CD8-positive, alpha-beta memory T cell (primary cell): ENCODE results near the gene FBLIM1. TPM values are rescaled to one million over a fixed set of nuclear protein-coding genes. Genes with fewer than 3 reads are reported as not detected.

Source experiments
- CTCF ChIA-PET: fragments of 350-600 bp; sonication (Branson Sonifier 250); formaldehyde crosslinking; loops from one replicate; lab custom pipeline; 2021; ENCODE audit warnings: antibody characterized with exemption; lab: Charles Lee
- POLR2A ChIA-PET: fragments of 350-600 bp; sonication (Branson Sonifier 250); formaldehyde crosslinking; loops from one replicate; lab custom pipeline; 2021; ENCODE audit warnings: antibody characterized with exemption; lab: Charles Lee
- DNase-seq, 5 donors: peaks; one replicate each; pipeline versions ENCODE4 v3.0.0 to v3.0.0-alpha.2; 2020 to 2022; ENCODE audit warnings: mixed read lengths in 1 of 5
- H3K27ac ChIP-seq: one replicate; pipeline ENCODE4 v1.7.0; 2013; ENCODE audit warnings: low read depth, mild to moderate bottlenecking, low read length, moderate library complexity
- H3K27me3 ChIP-seq: 2 replicates; pipeline ENCODE4 v1.7.0; 2013; ENCODE audit warnings: low read length, mild to moderate bottlenecking; ENCODE audit not compliant: insufficient read depth, poor library complexity, severe bottlenecking
- H3K36me3 ChIP-seq: 2 replicates; pipeline ENCODE4 v1.7.0; 2013; ENCODE audit warnings: mild to moderate bottlenecking, low read length, moderate library complexity; ENCODE audit not compliant: insufficient read depth
- H3K4me1 ChIP-seq: 2 replicates; pipeline ENCODE4 v1.7.0; 2013; ENCODE audit warnings: mild to moderate bottlenecking, low read length, moderate library complexity; ENCODE audit not compliant: insufficient read depth
- H3K4me3 ChIP-seq: 2 replicates; pipeline ENCODE4 v1.7.0; 2013; ENCODE audit warnings: mild to moderate bottlenecking, low read length
- H3K9me3 ChIP-seq: 2 replicates; pipeline ENCODE4 v1.7.0; 2013; ENCODE audit warnings: mild to moderate bottlenecking, low read length
- H3K27ac Mint-ChIP-seq, 8 donors: one replicate each; pipeline ENCODE4 v1.8.0; 2020 to 2021; ENCODE audit warnings: mixed read lengths in 8 of 8, mild to moderate bottlenecking in 6 of 8, inconsistent platforms in 3 of 8, moderate library complexity in 3 of 8
- H3K27me3 Mint-ChIP-seq, 2 donors: one replicate each; pipeline ENCODE4 v1.8.0; 2020 to 2021; ENCODE audit warnings: mixed read lengths in 2 of 2, mild to moderate bottlenecking in 1 of 2, moderate library complexity in 1 of 2
- H3K36me3 Mint-ChIP-seq, 3 donors: one replicate each; pipeline ENCODE4 v1.8.0; 2020 to 2021; ENCODE audit warnings: mixed read lengths in 3 of 3, inconsistent platforms in 1 of 3, mild to moderate bottlenecking in 1 of 3
- H3K4me1 Mint-ChIP-seq, 3 donors: one replicate each; pipeline ENCODE4 v1.8.0; 2020 to 2021; ENCODE audit warnings: mixed read lengths in 3 of 3, inconsistent platforms in 1 of 3, mild to moderate bottlenecking in 1 of 3
- H3K4me3 Mint-ChIP-seq, 7 donors: one replicate each; pipeline ENCODE4 v1.8.0; 2020 to 2021; ENCODE audit warnings: mixed read lengths in 7 of 7, mild to moderate bottlenecking in 6 of 7, moderate library complexity in 4 of 7, inconsistent platforms in 2 of 7
- H3K9me3 Mint-ChIP-seq, 5 donors: one replicate each; pipeline ENCODE4 v1.8.0; 2020 to 2022; ENCODE audit warnings: mixed read lengths in 5 of 5, mild to moderate bottlenecking in 3 of 5, moderate library complexity in 2 of 5, inconsistent platforms in 1 of 5
- polyA plus RNA-seq: library from polyadenylated mRNA; unstranded; fragments of 300-500 nt; fragmentation: Illumina TruSeq; gene quantifications from one replicate; pipeline ENCODE4 v1.2.3, GENCODE V29; 2021
- total RNA-seq, 2 experiments: library from RNA; stranded (reverse); gene quantifications; one replicate each; pipeline ENCODE4 v1.2.3, GENCODE V29; 2021

FBLIM1 gene
- total and polyA plus RNA-seq, 3 experiments from 2014 or later = not detected

DNA sequence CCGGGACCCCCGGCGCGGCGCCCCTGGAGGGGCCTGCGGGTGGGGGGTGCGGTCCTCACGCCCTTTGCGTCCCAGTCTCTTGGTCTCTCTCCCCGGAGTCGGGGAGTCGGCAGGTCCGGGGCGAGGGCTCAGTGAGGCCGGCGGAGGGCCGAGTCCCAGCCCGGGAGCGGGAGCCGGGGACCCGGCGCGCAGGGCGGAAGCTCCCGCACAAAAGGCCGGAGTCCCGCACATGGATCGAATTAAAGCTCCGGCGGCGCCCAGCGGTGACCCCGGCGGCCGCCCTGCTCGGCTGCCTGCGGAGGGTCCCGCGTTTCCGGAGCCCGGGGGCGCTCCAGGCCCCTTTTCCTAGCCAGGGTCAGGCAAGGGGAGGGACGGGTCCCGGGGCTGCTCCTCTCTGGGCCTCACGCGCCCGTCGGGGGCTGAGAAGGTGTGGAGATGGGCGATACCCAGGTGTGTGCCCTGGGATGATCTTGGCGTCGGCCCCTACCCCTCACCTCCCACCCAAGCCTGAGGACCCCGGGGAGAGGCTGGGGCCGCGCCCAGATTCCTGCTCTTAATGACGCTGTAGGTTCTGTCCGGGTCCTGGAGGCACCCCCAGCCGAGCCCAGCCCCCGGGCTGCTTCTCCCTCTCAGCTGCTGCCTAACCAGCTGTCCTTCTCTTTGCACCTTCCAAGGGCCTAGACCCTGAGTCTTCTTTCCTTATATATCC, 512 bp downstream of the FBLIM1 start:
- Mint-ChIP-seq H3K27me3 (peaks cover 35 to 59% of the 10 kb centered on the region in 2 donors), H3K36me3 (peaks cover 0 to 10% (median 0%) of the 10 kb centered on the region in 3 donors), H3K27ac (no peak overlapping the region), H3K9me3 (peaks cover 0 to 5% (median 0%) of the 10 kb centered on the region in 5 donors), H3K4me3 (peak overlapping the region in 6 of 7 donors; percentile 23 to 81 (median 26)), H3K4me1 (peaks cover 5 to 24% (median 12%) of the 10 kb centered on the region in 3 donors)
- no peak overlapping the region for H3K4me3 ChIP-seq
- no peak overlapping the region for H3K27ac ChIP-seq
- POLR2A ChIA-PET = no interaction called here
- peaks cover 24% of the 10 kb centered on the region for H3K27me3 ChIP-seq
- H3K9me3 ChIP-seq = no peaks in the 10 kb centered on the region
- CTCF ChIA-PET = no interaction called here
- H3K4me1 ChIP-seq = peaks cover 10% of the 10 kb centered on the region
- no peaks in the 10 kb centered on the region for H3K36me3 ChIP-seq
- no peak for DNase-seq

DNA sequence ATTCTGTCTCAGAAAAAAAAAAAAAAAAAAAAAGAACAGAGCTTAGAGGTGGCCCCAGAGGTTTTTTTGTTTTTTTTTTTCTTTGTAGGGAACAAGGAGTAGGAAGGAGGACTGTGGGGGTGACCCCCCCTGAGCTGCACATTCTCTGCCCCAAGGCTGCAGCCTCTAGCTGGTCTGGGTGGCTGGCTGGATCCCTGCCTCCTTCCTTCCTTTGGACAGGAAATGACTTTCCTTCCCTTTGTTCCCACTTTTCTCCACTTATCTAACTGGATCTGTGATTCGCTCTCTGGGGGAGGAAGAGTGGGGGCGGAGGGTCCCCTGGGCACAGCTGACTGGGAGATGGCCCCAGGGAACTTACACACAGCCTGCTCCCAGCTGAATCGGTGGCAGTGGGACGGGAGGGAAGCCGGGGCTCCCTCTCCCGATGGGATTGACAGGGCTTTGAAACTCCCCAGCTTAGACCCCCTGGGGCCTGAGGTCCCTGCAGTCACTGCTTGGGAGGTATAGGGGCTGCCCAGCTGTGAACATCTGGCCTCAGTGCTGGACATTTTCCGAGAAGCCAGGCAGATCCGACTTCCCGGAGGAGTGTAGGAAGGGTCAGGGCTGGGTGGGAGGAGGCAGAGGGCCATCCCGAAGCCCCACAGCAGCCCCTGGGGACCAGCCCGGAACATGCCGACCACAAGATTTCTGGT, 2.1 kb downstream of the FBLIM1 start:
- H3K4me3 Mint-ChIP-seq = no peak overlapping the region
- peaks cover 0 to 4% (median 0%) of the 10 kb centered on the region in 3 donors for H3K36me3 Mint-ChIP-seq
- Histone ChIP-seq H3K27ac (no peak overlapping the region), H3K4me3 (no peak overlapping the region), H3K27me3 (peaks cover 24% of the 10 kb centered on the region), H3K36me3 (no peaks in the 10 kb centered on the region), H3K4me1 (peaks cover 10% of the 10 kb centered on the region), H3K9me3 (no peaks in the 10 kb centered on the region)
- ChIA-PET CTCF (no interaction called here), POLR2A (no interaction called here)
- no peaks in the 10 kb centered on the region for H3K9me3 Mint-ChIP-seq
- no peak for DNase-seq
- peaks cover 35 to 62% of the 10 kb centered on the region in 2 donors for H3K27me3 Mint-ChIP-seq
- H3K27ac Mint-ChIP-seq = no peak overlapping the region
- peaks cover 5 to 24% (median 12%) of the 10 kb centered on the region in 3 donors for H3K4me1 Mint-ChIP-seq

- no peaks in the 10 kb centered on the region for H3K36me3 ChIP-seq
- Mint-ChIP-seq H3K27me3 (peaks cover 36 to 57% of the 10 kb centered on the region in 2 donors), H3K27ac (no peak overlapping the region), H3K4me1 (peaks cover 0 to 19% (median 8%) of the 10 kb centered on the region in 3 donors), H3K9me3 (no peaks in the 10 kb centered on the region), H3K36me3 (no peaks in the 10 kb centered on the region), H3K4me3 (no peak overlapping the region)
- DNase-seq = no peak
- peaks cover 19% of the 10 kb centered on the region for H3K27me3 ChIP-seq
- H3K4me1 ChIP-seq = peaks cover 5% of the 10 kb centered on the region
- H3K27ac ChIP-seq = no peak overlapping the region
- H3K4me3 ChIP-seq = no peak overlapping the region
- no peaks in the 10 kb centered on the region for H3K9me3 ChIP-seq
- POLR2A ChIA-PET = no interaction called here
- CTCF ChIA-PET = no interaction called here
Observed at GRCh38 chr1:15761366-15762128, 3.0 kb downstream of the FBLIM1 start.

- ChIA-PET CTCF (interaction anchor here (0.6 kb wide), 1 partner anchor 819 kb away, joined by 3 read pairs; no protein-coding TSS in a partner anchor), POLR2A (no interaction called here)
- Histone ChIP-seq H3K36me3 (no peaks in the 10 kb centered on the region), H3K4me3 (no peak overlapping the region), H3K4me1 (no peaks in the 10 kb centered on the region), H3K27me3 (peaks cover 12% of the 10 kb centered on the region), H3K27ac (no peak overlapping the region), H3K9me3 (no peaks in the 10 kb centered on the region)
- peaks cover 0 to 10% (median 5%) of the 10 kb centered on the region in 3 donors for H3K4me1 Mint-ChIP-seq
- no peak overlapping the region for H3K4me3 Mint-ChIP-seq
- peak overlapping the region in 1 of 8 donors; percentile 88 for H3K27ac Mint-ChIP-seq
- no peak for DNase-seq
- H3K36me3 Mint-ChIP-seq = no peaks in the 10 kb centered on the region
- H3K27me3 Mint-ChIP-seq = peaks cover 30 to 48% of the 10 kb centered on the region in 2 donors
- H3K9me3 Mint-ChIP-seq = no peaks in the 10 kb centered on the region
Observed at GRCh38 chr1:15762546-15762945, 4.0 kb downstream of the FBLIM1 start.

DNA sequence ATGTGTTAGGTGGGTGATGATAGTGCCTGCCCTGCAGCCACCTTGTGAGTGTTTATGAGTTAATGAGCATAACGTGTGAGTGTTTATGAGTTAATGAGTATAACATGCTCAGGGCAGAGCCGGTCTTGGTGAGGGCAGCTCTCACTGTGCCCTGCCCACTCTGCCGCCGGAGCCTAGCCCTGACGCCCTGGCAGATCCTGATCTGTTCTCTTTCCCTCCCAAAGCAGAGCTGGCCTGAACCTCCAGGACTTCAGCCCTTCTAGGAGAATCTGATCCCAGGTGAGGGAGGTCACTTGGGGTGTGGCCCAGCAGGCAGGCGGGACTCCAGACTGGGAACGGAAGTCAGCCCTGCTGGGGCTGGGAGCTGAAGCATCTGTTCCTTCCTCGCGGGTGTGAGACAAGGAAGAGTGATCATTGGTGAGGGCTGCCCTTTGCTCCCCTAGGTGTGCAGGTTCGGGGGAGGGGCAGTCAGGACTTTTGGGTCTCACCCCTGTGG, 5.7 kb downstream of the FBLIM1 start:
- H3K4me3 Mint-ChIP-seq = no peak overlapping the region

GRCh38 chr1:15764890-15765289, 6.3 kb downstream of the FBLIM1 start:
- H3K4me1 Mint-ChIP-seq = no peaks in the 10 kb centered on the region
- H3K4me3 Mint-ChIP-seq = no peak overlapping the region
- Histone ChIP-seq H3K9me3 (no peaks in the 10 kb centered on the region), H3K4me3 (no peak overlapping the region), H3K27ac (no peak overlapping the region), H3K27me3 (no peaks in the 10 kb centered on the region), H3K36me3 (no peaks in the 10 kb centered on the region), H3K4me1 (no peaks in the 10 kb centered on the region)
- ChIA-PET POLR2A (no interaction called here), CTCF (no interaction called here)
- no peak overlapping the region for H3K27ac Mint-ChIP-seq
- H3K9me3 Mint-ChIP-seq = no peaks in the 10 kb centered on the region
- no peak for DNase-seq
- H3K36me3 Mint-ChIP-seq = no peaks in the 10 kb centered on the region
- peaks cover 22 to 41% of the 10 kb centered on the region in 2 donors for H3K27me3 Mint-ChIP-seq

More for the DNA sequence above, 5.7 kb downstream of the FBLIM1 start:
- peaks cover 3% of the 10 kb centered on the region for H3K27me3 ChIP-seq
- H3K9me3 Mint-ChIP-seq = no peaks in the 10 kb centered on the region
- no peak overlapping the region for H3K4me3 ChIP-seq
- peaks cover 26 to 46% of the 10 kb centered on the region in 2 donors for H3K27me3 Mint-ChIP-seq
- ChIA-PET CTCF (no interaction called here), POLR2A (no interaction called here)
- no peaks in the 10 kb centered on the region for H3K36me3 ChIP-seq
- H3K36me3 Mint-ChIP-seq = no peaks in the 10 kb centered on the region
- H3K9me3 ChIP-seq = no peaks in the 10 kb centered on the region
- DNase-seq = no peak
- H3K27ac Mint-ChIP-seq = peak overlapping the region in 1 of 8 donors; percentile 2
- H3K27ac ChIP-seq = no peak overlapping the region
- peaks cover 0 to 4% (median 1%) of the 10 kb centered on the region in 3 donors for H3K4me1 Mint-ChIP-seq
- H3K4me1 ChIP-seq = no peaks in the 10 kb centered on the region

- H3K27ac Mint-ChIP-seq = no peak overlapping the region
- no peak overlapping the region for H3K4me3 ChIP-seq
- ChIA-PET POLR2A (no interaction called here), CTCF (interaction anchor here (0.9 kb wide), 1 partner anchor 26 kb away, joined by 3 read pairs; no protein-coding TSS in a partner anchor)
- no peaks in the 10 kb centered on the region for H3K4me1 Mint-ChIP-seq
- H3K27ac ChIP-seq = no peak overlapping the region
- H3K27me3 Mint-ChIP-seq = peaks cover 23 to 41% of the 10 kb centered on the region in 2 donors
- no peaks in the 10 kb centered on the region for H3K9me3 Mint-ChIP-seq
- H3K4me1 ChIP-seq = no peaks in the 10 kb centered on the region
- H3K4me3 Mint-ChIP-seq = no peak overlapping the region
- H3K36me3 Mint-ChIP-seq = no peaks in the 10 kb centered on the region
- no peaks in the 10 kb centered on the region for H3K36me3 ChIP-seq
- DNase-seq = no peak
- no peaks in the 10 kb centered on the region for H3K27me3 ChIP-seq
- no peaks in the 10 kb centered on the region for H3K9me3 ChIP-seq
Observed at GRCh38 chr1:15765495-15766194, 7.0 kb downstream of the FBLIM1 start.
